ENCODE data around the gene KRR1. TPM values are rescaled to one million over a fixed set of nuclear protein-coding genes. Genes with fewer than 3 reads are reported as not detected.
"Not testable (repeated sequence)": the region's sequence is repeated elsewhere in the genome, so short reads cannot be mapped to it uniquely, and the experiment has no call there.

Gene KRR1
- total RNA-seq, 4 donors from 2014 or later = 16.5 to 34.7 (median 22.2) TPM

DNA sequence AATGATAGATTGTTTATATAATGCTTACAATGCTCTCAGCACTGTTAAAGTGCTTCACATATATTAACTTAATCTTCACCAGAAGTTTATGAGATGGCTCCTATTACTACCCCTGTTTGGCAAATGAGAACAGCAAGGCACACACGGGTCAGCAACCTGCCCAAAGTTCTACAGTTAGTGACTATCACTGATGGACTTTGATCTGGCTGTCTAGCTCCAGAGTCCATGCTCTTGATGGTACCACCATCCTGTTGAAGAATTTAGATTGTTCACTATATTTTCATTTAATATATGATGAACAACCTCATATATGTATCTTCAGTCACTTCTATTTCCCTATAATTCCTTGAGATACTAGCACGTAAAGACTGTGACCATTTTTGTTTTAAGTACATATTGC is 20.2 kb downstream of the KRR1 start:
- Histone ChIP-seq H3K9me3 (no peaks in the 10 kb centered on the region), H3K4me3 (no peak overlapping the region), H3K4me1 (no peaks in the 10 kb centered on the region), H3K27me3 (no peaks in the 10 kb centered on the region), H3K27ac (no peak overlapping the region), H3K36me3 (peaks cover 0 to 25% (median 0%) of the 10 kb centered on the region in 3 donors)
- WGBS, 2 donors = 89% methylated on average over 2 of the region's 2 CpGs
- no peak for DNase-seq (ENCODE audit: low spot score in 2 of 2)
- TF ChIP-seq, protein P1, sequence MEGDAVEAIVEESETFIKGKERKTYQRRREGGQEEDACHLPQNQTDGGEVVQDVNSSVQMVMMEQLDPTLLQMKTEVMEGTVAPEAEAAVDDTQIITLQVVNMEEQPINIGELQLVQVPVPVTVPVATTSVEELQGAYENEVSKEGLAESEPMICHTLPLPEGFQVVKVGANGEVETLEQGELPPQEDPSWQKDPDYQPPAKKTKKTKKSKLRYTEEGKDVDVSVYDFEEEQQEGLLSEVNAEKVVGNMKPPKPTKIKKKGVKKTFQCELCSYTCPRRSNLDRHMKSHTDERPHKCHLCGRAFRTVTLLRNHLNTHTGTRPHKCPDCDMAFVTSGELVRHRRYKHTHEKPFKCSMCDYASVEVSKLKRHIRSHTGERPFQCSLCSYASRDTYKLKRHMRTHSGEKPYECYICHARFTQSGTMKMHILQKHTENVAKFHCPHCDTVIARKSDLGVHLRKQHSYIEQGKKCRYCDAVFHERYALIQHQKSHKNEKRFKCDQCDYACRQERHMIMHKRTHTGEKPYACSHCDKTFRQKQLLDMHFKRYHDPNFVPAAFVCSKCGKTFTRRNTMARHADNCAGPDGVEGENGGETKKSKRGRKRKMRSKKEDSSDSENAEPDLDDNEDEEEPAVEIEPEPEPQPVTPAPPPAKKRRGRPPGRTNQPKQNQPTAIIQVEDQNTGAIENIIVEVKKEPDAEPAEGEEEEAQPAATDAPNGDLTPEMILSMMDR (IDR thresholded peaks at IDR 0.05) = no peak
- TF ChIP-seq POLR2A (IDR thresholded peaks at IDR 0.05) (no peak), EP300 (IDR thresholded peaks at IDR 0.05) (no peak)

DNA sequence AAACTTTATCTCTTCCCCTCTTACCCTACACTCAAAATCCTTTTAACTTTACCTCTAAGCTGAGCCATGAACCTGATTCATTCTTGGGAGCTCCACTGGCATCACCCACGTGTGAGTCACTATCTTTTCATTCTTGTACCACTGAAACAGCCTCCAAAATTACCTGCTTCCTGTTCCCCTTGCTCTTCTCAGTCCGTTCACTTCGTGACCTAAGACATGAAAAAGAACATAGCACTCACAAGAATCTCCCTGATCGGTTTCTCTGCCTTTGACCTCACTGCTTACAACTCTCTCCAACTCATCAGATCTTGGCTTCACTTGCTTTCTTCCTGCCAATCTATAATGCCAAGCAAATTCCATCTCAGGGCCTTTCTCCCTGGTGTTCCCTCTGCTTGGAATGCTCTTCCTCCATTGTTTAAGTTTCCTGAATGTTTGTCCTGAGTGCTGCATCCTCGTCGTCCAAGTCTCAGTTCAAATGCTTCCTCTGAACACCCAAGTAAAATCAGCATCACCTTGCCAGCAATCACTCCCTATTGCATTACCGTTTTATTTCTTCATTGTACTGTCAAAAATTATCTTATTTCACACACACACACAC is 21.7 kb downstream of the KRR1 start:
- Histone ChIP-seq H3K27me3 (no peaks in the 10 kb centered on the region), H3K27ac (no peak overlapping the region), H3K36me3 (peaks cover 0 to 11% (median 0%) of the 10 kb centered on the region in 3 donors), H3K4me3 (no peak overlapping the region), H3K4me1 (no peaks in the 10 kb centered on the region), H3K9me3 (no peaks in the 10 kb centered on the region)
- 61 to 65% methylated on average over 7 of the region's 7 CpGs for WGBS, 2 donors
- TF ChIP-seq POLR2A (IDR thresholded peaks at IDR 0.05) (no peak), EP300 (IDR thresholded peaks at IDR 0.05) (no peak)
- TF ChIP-seq, protein P1 (IDR thresholded peaks at IDR 0.05) = no peak
- DNase-seq (ENCODE audit: low spot score in 2 of 2) = no peak

DNA sequence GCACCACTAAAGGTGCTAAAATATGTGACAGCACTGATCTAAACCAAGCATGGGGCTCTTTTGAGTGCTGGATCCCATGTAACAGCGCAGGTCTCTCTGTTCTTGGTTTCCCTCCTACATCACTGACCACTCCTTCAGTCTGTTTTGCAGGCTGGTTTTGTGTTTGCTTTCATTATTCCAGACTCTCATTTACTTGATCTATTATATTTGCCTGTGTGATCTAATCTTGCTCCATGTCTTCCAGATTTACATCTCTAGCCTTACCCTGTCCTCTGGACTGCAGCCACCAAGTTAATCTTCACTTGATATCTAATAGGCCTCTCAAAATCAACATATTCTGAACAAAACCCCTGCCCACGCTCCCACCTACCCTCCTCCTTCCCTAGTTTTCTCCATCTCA is 22.2 kb downstream of the KRR1 start:
- 89 to 91% methylated on average over 2 of the region's 2 CpGs for WGBS, 2 donors
- Histone ChIP-seq H3K4me3 (no peak overlapping the region), H3K4me1 (no peaks in the 10 kb centered on the region), H3K27me3 (no peaks in the 10 kb centered on the region), H3K36me3 (peaks cover 0 to 10% (median 0%) of the 10 kb centered on the region in 3 donors), H3K27ac (no peak overlapping the region), H3K9me3 (no peaks in the 10 kb centered on the region)
- TF ChIP-seq, protein P1 (IDR thresholded peaks at IDR 0.05) = no peak
- no peak for TF ChIP-seq EP300 (IDR thresholded peaks at IDR 0.05)
- DNase-seq (ENCODE audit: low spot score in 2 of 2) = no peak

DNA sequence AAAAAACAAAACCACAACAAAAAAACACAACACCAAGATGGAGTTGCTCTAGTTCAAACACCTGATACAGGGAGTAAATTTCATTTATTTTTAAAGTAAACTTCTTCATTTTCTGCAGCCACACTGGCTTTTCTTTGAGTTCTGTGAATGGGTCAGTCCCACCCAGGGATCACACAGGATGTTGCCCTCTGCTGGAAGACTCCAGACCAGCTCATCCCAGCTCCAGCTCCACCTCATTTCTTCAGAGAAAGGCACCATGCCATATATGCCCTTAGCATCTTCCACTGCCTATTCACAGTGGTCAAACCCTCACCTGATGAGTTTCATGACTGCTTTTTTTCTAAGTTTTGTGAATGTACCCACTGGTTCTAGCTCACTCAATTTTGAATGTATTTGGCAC is 22.9 kb downstream of the KRR1 start:
- no peak for DNase-seq (ENCODE audit: low spot score in 2 of 2)
- Histone ChIP-seq H3K4me3 (no peak overlapping the region), H3K27ac (no peak overlapping the region), H3K36me3 (peaks cover 0 to 5% (median 0%) of the 10 kb centered on the region in 3 donors), H3K27me3 (no peaks in the 10 kb centered on the region), H3K4me1 (no peaks in the 10 kb centered on the region), H3K9me3 (no peaks in the 10 kb centered on the region)
- no peak for TF ChIP-seq POLR2A (IDR thresholded peaks at IDR 0.05)
- TF ChIP-seq, protein P1 (IDR thresholded peaks at IDR 0.05) = peak in 4 of 5 experiments; percentile 12 to 31 (median 20)

DNA sequence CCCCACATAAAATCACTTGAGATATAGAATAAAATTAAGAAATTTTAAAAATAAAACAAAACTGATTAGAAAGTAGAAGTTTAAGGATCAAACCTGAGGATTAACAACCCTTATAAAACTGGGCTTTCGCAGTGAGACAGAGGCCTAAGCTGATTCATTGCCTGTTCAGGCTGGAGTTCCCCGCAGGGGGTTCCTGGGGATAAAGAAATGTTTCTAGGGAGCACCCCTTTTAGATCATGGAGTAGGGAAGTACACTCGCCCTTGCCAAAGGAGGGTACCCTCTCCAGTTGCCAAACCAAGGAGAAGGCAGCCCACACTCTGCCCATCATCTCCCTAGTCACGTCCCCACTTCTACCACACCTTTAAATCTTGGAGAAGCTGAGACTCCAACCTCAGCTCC is 24.1 kb downstream of the KRR1 start:
- no peaks in the 10 kb centered on the region for H3K36me3 ChIP-seq
- 82 to 84% methylated on average over 4 of the region's 4 CpGs for WGBS, 2 donors
- H3K4me1 ChIP-seq = no peaks in the 10 kb centered on the region
- H3K4me3 ChIP-seq = no peak overlapping the region
- H3K27ac ChIP-seq = no peak overlapping the region
- no peak for DNase-seq (ENCODE audit: low spot score in 2 of 2)
- no peaks in the 10 kb centered on the region for H3K9me3 ChIP-seq
- TF ChIP-seq, protein P1 (IDR thresholded peaks at IDR 0.05) = no peak
- no peak for TF ChIP-seq POLR2A (IDR thresholded peaks at IDR 0.05)
- no peak for TF ChIP-seq EP300 (IDR thresholded peaks at IDR 0.05)
- no peaks in the 10 kb centered on the region for H3K27me3 ChIP-seq

DNA sequence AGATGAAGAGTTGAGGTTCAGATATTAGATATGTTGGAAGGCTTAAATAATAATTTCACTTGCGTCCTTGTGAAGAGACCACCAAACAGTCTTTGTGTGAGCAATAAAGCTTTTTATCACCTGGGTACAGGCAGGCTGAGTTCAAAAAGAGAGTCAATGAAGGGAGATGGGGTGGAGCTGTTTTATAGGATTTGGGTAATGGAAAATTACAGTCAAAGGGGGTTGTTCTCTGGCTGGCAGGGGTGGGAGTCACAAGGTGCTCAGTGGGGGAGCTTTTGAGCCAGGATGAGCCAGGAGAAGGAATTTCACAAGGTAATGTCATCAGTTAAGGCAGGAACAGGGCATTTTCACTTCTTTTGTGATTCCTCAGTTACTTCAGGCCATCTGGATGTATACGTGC is 27.0 kb downstream of the KRR1 start:
- H3K9me3 ChIP-seq; DNase-seq (ENCODE audit: low spot score in 2 of 2); H3K4me3 ChIP-seq; H3K27me3 ChIP-seq; H3K36me3 ChIP-seq; H3K27ac ChIP-seq: not testable (repeated sequence)
- H3K4me1 ChIP-seq = peaks cover 0 to 13% (median 5%) of the 10 kb centered on the region in 4 donors
- 75 to 81% methylated on average over 2 of the region's 2 CpGs for WGBS, 2 donors
